ENCODE results near the gene ATP5IF1.

Gene ATP5IF1

GRCh38 chr1:28266920-28267322 lies 31.0 kb downstream of the ATP5IF1 start:
- Histone ChIP-seq H3K36me3 (ENCODE audit: insufficient read depth, low read length) (peaks cover 15% of the 10 kb centered on the region), H3K9ac (ENCODE audit: low read depth, low read length) (no peak overlapping the region), H3K9me3 (ENCODE audit: control insufficient read depth, insufficient read depth, low read length) (no peaks in the 10 kb centered on the region), H3K4me1 (ENCODE audit: insufficient read depth, low read length) (peaks cover 35% of the 10 kb centered on the region)

DNA sequence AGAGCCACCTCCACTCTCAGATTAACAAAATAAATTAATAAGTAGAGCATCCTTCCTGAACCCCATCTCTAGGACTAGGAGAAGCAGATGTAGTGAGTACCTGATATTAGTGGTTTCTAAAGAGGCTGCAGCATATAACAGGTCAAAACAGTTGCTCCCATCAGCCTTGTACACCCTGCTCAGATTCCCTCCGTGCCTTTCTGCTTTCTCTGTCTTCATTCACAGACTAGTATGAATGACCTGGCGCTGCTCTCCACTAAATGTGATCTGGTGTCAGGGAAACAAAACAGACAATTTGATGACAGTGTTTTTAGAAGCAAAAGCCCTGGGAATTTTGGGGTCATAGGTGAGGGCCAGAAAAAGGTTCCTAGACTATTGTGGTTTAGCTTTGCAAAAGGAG lies 31.7 kb downstream of the ATP5IF1 start:
- Histone ChIP-seq H3K4me1 (ENCODE audit: insufficient read depth, low read length) (peaks cover 34% of the 10 kb centered on the region), H3K9ac (ENCODE audit: low read depth, low read length) (no peak overlapping the region), H3K9me3 (ENCODE audit: control insufficient read depth, insufficient read depth, low read length) (no peaks in the 10 kb centered on the region), H3K36me3 (ENCODE audit: insufficient read depth, low read length) (peaks cover 22% of the 10 kb centered on the region)

DNA sequence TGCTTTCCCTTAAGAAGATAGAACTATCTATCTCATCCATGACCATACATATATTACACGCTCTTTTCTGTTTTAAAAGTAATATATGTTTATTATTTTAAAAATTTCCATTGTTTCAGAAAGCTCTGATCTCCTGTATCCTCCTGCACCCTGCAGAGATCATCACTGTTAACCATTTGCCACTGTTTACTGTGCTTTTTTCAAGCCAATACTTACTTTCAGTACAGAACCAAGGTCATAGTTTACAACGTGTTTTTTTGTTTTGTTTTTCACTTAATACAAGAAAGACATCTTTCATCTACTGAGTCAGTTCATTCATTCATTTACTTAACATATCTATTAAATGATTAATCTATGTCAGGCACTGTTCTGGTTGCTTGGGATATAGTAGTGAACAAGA lies 33.6 kb downstream of the ATP5IF1 start:
- Histone ChIP-seq H3K36me3 (ENCODE audit: insufficient read depth, low read length) (peaks cover 34% of the 10 kb centered on the region), H3K9me3 (ENCODE audit: control insufficient read depth, insufficient read depth, low read length) (no peaks in the 10 kb centered on the region), H3K4me1 (ENCODE audit: insufficient read depth, low read length) (peaks cover 15% of the 10 kb centered on the region), H3K9ac (ENCODE audit: low read depth, low read length) (no peak overlapping the region)

GRCh38 chr1:28272215-28272852 lies 36.4 kb downstream of the ATP5IF1 start:
- H3K36me3 ChIP-seq (ENCODE audit: insufficient read depth, low read length) = peaks cover 50% of the 10 kb centered on the region
- H3K9me3 ChIP-seq (ENCODE audit: control insufficient read depth, insufficient read depth, low read length) = no peaks in the 10 kb centered on the region
- H3K9ac ChIP-seq (ENCODE audit: low read depth, low read length) = no peak overlapping the region
- no peaks in the 10 kb centered on the region for H3K4me1 ChIP-seq (ENCODE audit: insufficient read depth, low read length)

- Histone ChIP-seq H3K9ac (ENCODE audit: low read depth, low read length) (no peak overlapping the region), H3K9me3 (ENCODE audit: control insufficient read depth, insufficient read depth, low read length) (no peaks in the 10 kb centered on the region), H3K4me1 (ENCODE audit: insufficient read depth, low read length) (no peaks in the 10 kb centered on the region), H3K36me3 (ENCODE audit: insufficient read depth, low read length) (peaks cover 57% of the 10 kb centered on the region)
Measured at GRCh38 chr1:28273216-28273860, 37.4 kb downstream of the ATP5IF1 start.

GRCh38 chr1:28278763-28279162 lies 42.8 kb downstream of the ATP5IF1 start:
- no peak overlapping the region for H3K9ac ChIP-seq (ENCODE audit: low read depth, low read length)
- H3K36me3 ChIP-seq (ENCODE audit: insufficient read depth, low read length) = peaks cover 57% of the 10 kb centered on the region
- no peaks in the 10 kb centered on the region for H3K4me1 ChIP-seq (ENCODE audit: insufficient read depth, low read length)
- H3K9me3 ChIP-seq (ENCODE audit: control insufficient read depth, insufficient read depth, low read length) = no peaks in the 10 kb centered on the region

DNA sequence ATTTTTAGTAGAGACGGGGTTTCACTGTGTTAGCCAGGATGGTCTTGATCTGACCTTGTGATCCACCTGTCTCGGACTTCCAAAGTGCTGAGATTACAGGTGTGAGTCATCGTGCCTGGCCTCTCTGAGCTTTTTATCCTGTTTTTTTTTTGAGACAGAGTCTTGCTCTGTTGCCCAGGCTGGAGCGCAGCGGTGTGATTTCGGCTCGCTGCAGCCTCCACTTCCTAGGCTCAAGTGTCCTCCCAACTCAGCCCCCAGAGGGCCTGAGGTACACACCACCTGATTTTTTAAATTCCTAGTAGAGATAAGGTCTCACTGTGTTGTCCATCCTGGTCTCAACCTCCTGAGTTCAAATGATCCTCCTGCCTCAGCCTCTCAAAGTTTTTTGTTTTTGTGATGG lies 43.8 kb downstream of the ATP5IF1 start:
- Histone ChIP-seq H3K36me3 (ENCODE audit: insufficient read depth, low read length) (peaks cover 48% of the 10 kb centered on the region), H3K4me1 (ENCODE audit: insufficient read depth, low read length) (no peaks in the 10 kb centered on the region), H3K9me3 (ENCODE audit: control insufficient read depth, insufficient read depth, low read length) (no peaks in the 10 kb centered on the region), H3K9ac (ENCODE audit: low read depth, low read length) (no peak overlapping the region)

DNA sequence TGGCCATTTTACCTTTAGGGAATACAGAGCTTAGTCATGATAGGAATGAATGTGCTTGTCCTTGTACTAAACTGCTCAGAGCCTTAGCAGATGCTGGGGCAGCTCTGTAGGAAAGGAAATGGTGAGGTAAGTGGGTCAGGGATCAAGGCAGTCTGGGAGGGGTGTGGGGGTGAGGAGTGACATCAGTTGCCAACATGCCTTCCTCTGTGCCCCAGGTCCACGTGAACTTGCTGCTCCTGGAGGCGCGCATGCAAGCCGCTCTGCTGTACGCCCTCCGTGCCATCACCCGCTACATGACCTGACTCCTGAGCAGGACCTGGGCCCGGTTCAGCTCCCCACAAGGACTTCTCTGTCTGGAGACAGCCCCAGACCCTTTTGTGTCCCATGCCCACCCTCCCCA lies 44.6 kb downstream of the ATP5IF1 start:
- no peak overlapping the region for H3K9ac ChIP-seq (ENCODE audit: low read depth, low read length)
- H3K4me1 ChIP-seq (ENCODE audit: insufficient read depth, low read length) = no peaks in the 10 kb centered on the region
- no peaks in the 10 kb centered on the region for H3K9me3 ChIP-seq (ENCODE audit: control insufficient read depth, insufficient read depth, low read length)
- H3K36me3 ChIP-seq (ENCODE audit: insufficient read depth, low read length) = peaks cover 44% of the 10 kb centered on the region

DNA sequence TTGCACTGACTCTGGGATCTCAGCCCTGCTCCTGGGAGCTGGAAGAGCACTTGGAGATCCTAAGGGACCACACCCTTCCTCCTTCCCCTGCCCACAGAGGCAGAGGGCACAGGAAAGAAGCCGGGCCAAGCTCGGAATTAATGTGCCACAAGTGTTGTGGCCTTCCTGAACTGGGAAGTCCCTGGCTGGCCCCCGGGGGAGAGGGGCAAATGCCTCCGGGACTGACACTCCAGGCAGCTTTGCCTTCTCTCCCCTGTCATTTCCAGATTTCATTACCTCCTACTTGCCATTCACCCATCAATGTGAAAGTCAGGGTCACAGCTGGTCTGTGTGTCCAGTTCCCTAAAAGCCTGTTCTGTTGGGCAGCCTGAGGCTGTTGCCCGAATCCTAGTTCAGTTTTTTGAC lies 45.1 kb downstream of the ATP5IF1 start:
- Histone ChIP-seq H3K9ac (ENCODE audit: low read depth, low read length) (no peak overlapping the region), H3K36me3 (ENCODE audit: insufficient read depth, low read length) (peaks cover 43% of the 10 kb centered on the region), H3K9me3 (ENCODE audit: control insufficient read depth, insufficient read depth, low read length) (no peaks in the 10 kb centered on the region), H3K4me1 (ENCODE audit: insufficient read depth, low read length) (no peaks in the 10 kb centered on the region)

GRCh38 chr1:28281608-28282425 lies 45.9 kb downstream of the ATP5IF1 start:
- H3K4me1 ChIP-seq (ENCODE audit: insufficient read depth, low read length) = no peaks in the 10 kb centered on the region
- H3K9ac ChIP-seq (ENCODE audit: low read depth, low read length) = no peak overlapping the region
- peaks cover 37% of the 10 kb centered on the region for H3K36me3 ChIP-seq (ENCODE audit: insufficient read depth, low read length)
- no peaks in the 10 kb centered on the region for H3K9me3 ChIP-seq (ENCODE audit: control insufficient read depth, insufficient read depth, low read length)

DNA sequence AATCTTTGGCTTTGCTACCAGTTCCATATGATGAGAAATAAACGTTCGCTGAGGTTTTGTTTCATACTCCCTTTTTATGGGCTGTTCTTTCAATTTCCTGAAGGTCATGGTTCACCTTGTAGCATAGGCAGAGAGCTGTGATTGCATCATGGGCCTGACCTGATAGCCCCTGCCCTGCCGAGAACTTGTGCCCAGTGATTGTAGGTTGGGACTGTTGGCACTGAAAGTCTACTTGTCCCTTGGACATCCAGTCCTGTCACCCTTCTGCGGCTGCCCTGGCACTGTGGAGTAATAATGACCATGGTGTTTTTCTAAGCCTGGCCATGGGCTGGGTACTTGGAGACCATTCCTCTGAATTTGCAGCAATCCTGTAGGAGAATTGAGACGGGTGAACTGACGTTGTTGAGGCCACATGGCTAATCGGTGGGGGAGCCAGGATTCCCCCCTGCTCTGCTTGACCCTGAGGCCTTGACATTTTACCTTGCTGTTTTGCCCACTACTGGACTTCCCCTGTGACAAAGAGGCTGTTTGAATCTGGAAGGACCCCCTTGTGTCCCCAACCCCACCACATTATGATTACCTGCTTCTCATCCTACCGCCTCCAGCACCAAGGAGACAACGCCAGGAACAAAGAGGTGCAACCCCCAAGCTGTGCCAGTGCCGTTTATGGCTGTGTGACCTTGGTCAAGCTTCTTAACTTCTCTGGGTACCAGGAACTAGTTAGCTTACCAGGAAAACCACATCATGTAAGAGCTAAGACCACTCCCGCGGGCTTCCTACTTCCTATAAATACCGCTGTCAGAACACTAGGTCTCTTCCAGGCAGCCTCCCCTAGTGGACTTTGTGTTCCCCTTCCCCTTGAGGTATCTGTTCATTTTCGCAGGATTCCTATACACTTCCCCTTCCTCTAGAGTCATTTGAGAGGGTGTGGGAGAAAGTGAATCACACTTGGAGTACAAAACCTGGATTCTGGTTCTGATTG lies 46.8 kb downstream of the ATP5IF1 start:
- peaks cover 30% of the 10 kb centered on the region for H3K36me3 ChIP-seq (ENCODE audit: insufficient read depth, low read length)
- no peaks in the 10 kb centered on the region for H3K9me3 ChIP-seq (ENCODE audit: control insufficient read depth, insufficient read depth, low read length)
- no peak overlapping the region for H3K9ac ChIP-seq (ENCODE audit: low read depth, low read length)
- no peaks in the 10 kb centered on the region for H3K4me1 ChIP-seq (ENCODE audit: insufficient read depth, low read length)

DNA sequence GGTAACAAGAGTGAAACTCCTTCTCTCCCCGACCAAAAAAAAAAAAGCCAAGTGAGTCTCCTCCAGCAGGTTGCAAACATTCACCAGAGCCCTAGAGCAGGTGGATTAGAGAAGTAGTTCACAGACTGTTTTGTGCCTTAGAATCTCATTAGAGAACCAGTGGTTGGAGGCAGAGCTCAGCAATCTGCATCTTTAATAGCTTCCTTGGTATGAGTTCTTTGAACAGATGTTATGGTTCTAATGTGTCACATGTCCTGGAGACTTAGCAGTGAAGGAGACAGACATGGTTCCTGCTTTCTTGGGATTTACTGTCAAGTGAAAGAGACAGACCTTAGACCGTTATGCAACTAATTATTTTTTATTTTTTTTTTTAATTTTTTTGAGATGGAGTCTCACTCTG lies 50.2 kb downstream of the ATP5IF1 start:
- H3K9me3 ChIP-seq (ENCODE audit: control insufficient read depth, insufficient read depth, low read length) = no peaks in the 10 kb centered on the region
- no peak overlapping the region for H3K9ac ChIP-seq (ENCODE audit: low read depth, low read length)
- H3K36me3 ChIP-seq (ENCODE audit: insufficient read depth, low read length) = peaks cover 6% of the 10 kb centered on the region; the same call in 1 of the 2 replicates
- no peaks in the 10 kb centered on the region for H3K4me1 ChIP-seq (ENCODE audit: insufficient read depth, low read length)
